Measurements from ENCODE around the gene PAX6.

Gene PAX6

DNA sequence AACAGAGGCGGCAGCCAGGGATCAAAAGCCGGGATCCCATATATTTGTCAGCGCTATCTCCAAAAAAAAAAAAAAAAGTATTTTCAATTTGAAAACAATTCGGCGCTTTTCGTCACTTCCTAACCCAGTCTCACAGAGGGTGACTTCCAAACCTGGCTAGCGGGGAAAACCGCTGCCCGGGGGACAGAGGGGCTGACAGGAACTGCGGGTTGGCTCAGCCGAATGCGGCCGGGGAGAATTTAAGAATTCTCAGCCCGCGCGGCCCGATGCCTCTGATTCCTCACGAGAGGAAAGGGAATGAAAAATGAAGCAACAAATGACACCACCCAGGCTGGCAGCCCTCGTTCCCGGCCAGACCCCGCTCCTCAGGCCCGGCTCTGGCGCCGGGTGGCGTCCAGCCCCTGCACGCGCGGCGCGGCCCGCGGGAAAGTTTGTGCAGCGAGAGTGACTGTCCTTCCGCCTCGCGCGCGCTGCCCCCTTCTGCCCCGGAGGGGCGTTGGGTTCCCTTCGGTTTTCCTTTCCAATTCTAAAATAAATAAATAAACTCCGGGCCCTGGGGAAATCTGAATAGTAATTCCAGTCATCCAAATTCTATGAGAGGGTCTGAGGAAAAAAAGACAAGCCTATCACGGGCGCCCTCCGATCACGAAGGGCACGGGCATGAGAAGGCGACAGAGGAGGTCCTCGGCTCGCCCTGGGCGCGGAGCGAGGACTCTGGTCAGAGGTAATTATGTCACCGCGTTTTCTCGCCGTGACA is 4.8 kb upstream of the PAX6 start:
- no peak for DNase-seq (ENCODE audit: low read depth)
- in situ Hi-C loops (cut with HindIII; ENCODE audit: low sequenced_read_pairs), result no loop called here
- peak overlapping the region; percentile 89 for H3K4me3 ChIP-seq (ENCODE audit: low read depth, low read length)

DNA sequence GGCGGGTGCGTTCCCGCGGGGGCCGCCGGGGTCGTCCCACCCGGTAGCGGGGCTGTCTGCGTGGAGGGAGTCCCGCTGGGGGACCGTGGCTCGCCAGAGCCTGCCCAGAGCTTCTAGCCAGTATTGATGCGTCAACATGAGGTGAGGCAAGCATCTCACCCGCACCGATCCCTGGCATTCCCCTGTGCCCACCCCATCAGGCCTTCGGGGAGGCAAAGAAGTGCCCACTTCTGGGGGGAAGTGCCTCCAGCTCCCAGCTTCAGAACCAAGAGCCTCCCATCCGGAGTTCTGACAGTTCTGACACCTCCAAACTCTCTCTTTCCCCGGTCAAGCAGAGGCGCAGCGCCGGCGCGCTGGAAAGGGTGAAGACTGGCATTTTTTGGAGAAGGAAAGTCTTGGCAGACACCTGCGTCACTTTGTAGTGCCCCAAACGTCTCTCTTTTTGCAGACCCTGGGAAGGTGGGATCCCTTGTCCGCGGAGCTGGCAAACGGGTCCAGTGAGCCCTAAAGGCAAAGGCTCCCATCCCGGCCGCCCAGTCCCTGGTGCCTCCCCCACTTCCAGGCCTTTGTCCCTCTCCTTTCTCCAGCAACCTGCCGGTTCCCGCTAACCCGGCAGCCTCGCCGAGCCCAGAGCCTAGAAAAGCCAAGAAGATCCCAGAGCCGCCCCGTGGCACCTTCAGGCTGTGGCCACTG is 3.2 kb upstream of the PAX6 start:
- DNase-seq (ENCODE audit: low read depth), result no peak
- in situ Hi-C loops (cut with HindIII; ENCODE audit: low sequenced_read_pairs), result loop anchor here (5.0 kb wide), 1 partner anchor 302 kb away; no protein-coding TSS in a partner anchor

More for the DNA sequence above, 4.8 kb upstream of the PAX6 start:
- TF ChIP-seq, protein P1, sequence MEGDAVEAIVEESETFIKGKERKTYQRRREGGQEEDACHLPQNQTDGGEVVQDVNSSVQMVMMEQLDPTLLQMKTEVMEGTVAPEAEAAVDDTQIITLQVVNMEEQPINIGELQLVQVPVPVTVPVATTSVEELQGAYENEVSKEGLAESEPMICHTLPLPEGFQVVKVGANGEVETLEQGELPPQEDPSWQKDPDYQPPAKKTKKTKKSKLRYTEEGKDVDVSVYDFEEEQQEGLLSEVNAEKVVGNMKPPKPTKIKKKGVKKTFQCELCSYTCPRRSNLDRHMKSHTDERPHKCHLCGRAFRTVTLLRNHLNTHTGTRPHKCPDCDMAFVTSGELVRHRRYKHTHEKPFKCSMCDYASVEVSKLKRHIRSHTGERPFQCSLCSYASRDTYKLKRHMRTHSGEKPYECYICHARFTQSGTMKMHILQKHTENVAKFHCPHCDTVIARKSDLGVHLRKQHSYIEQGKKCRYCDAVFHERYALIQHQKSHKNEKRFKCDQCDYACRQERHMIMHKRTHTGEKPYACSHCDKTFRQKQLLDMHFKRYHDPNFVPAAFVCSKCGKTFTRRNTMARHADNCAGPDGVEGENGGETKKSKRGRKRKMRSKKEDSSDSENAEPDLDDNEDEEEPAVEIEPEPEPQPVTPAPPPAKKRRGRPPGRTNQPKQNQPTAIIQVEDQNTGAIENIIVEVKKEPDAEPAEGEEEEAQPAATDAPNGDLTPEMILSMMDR (IDR thresholded peaks at IDR 0.05; ENCODE audit: low read depth, low read length, missing control alignments), result no peak

DNA sequence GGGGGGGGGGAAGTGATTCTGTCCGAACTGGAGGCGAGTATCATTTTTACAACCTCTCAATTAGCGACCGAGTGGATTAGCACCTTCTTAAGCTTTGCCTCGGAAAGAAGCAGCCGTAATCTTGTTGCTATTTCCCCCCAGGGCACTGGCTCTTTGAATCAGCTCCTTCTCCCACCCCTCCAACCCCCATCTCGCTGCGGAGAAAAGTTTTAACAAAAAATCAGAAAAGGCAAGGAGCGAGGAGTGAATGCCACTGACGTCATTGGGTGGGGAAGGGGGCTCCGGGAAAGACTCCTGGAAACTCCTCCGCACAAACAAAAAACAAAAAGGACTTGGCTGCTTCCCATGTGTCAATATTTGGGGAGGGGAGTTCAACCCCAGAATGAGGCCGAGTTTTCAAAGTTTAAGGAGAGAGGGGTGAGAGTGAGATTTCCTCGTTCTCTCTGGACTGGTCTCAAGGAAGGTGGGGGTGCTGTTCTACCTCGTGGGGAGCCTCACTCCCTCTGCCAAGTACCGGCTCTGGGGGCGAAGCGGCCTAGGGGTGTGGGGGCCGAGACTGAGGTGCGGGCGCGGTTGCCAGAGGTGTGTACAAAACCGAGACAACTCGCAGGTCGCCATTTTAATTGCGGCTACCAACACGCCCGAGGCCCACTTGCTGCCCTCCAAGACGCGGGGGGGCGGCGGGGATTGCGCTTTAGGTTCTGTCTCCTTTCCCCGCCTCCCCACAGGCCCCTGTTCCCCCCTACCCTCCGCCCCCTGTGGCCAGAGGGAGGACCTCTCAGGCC is 2.5 kb upstream of the PAX6 start:
- peak overlapping the region; percentile 89 for H3K4me3 ChIP-seq (ENCODE audit: low read depth, low read length)
- TF ChIP-seq, protein P1 (IDR thresholded peaks at IDR 0.05; ENCODE audit: low read depth, low read length, missing control alignments), result no peak
- DNase-seq (ENCODE audit: low read depth), result no peak
- in situ Hi-C loops (cut with HindIII; ENCODE audit: low sequenced_read_pairs), result loop anchor here (5.0 kb wide), 1 partner anchor 301 kb away; no protein-coding TSS in a partner anchor

More for the DNA sequence above, 3.2 kb upstream of the PAX6 start:
- H3K4me3 ChIP-seq (ENCODE audit: low read depth, low read length), result peak overlapping the region; percentile 89
- TF ChIP-seq, protein P1 (IDR thresholded peaks at IDR 0.05; ENCODE audit: low read depth, low read length, missing control alignments), result no peak

DNA sequence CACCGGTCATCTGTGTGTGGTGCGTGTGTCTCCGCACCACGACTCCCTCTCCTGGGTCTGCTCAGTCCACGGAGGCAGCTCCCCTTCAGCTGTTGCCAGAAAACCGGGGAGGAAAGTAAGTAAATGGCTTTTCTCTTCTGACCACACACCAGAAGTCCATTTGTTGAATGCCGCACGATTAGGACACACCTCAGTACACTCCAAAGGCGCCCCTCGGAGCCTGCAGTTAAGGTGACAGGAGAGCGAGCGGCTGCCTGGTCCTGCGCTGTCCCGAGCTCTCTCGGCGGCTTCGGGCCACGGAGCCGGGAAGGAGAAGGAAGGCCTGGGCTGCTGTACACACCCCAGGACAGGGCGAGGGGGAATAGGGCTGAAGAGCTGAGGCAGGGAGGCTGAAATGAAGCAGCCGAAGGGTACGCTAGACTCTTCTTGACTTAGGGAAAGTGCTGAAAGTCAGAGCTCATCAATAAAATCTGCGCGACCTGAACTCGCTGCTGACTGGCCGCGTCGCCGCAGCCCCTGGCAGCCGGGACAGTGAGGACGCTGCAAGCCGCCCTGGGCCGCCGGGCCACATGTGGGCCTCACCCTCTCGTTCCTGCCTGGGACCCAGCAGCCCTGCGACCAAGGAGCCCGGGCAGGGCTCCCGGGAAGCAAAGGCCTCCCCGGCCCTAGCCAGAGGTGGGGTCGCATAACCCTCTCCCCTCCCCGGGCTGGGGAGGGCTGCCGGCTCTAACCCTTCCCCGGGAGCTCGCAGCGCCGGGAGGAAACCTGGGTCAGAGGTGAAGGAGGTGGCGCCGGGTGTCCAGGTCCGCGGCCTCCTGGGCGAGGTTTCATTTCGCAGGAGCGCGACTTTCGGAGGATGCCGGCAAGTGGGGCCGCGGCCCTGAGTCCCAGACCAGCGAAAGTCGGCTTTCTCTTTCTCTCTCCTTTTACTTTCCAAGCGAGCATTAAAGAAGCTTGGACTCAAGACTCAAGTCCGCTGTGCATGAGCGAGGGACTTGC is 1.6 kb upstream of the PAX6 start:
- no peak for DNase-seq (ENCODE audit: low read depth)
- TF ChIP-seq, protein P1 (IDR thresholded peaks at IDR 0.05; ENCODE audit: low read depth, low read length, missing control alignments), result no peak
- H3K4me3 ChIP-seq (ENCODE audit: low read depth, low read length), result peak overlapping the region; percentile 89

DNA sequence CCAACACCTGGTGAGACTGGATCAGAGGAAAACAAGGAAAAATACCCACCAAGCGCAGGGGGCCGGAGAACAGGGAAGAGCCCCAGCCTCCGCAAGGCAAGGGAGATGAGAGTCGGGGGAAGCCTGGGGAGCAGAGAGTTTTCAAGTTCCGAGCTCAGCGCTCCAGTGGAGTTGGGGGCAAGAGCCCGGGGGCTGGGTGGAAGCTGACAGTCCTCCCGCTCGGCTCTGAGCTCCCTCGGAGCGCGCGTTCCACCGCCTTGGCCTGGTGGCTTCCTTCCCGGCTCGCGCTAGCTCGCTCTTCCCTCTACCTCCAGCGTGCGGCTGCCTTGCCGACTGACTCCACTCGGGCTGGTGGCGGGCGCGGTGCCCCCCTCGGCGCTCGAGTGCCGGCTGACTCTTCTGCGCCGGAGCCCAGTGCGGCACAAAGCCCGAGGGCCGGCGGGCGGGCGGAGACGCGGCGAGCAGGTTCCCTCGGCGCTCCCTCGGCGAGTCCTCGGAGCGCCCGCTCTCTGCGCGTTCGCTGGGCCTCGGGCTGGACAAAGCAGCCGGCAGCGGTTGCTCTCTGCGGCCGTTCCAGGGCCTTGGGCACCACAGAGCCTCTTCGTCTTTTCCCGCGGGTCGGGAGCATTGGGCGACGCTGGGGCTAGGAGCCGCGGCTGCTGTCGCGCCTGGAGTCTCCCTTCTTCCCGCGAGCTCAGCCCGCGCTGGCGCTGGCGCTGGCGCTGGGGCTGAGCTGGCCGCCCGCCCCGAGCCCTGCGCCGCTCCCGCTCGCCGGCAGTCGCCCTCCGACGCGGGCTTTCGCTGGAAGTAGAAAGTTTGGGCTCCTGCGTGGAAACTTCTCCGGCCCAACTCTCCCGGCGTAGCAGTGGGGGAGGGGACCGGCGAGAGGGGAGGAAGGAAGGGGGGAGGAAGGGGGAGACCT is 1.0 kb downstream of the PAX6 start:
- TF ChIP-seq, protein P1 (IDR thresholded peaks at IDR 0.05; ENCODE audit: low read depth, low read length, missing control alignments), result no peak
- in situ Hi-C loops (cut with HindIII; ENCODE audit: low sequenced_read_pairs), result loop anchor here (5.0 kb wide), 1 partner anchor 298 kb away; no protein-coding TSS in a partner anchor
- H3K4me3 ChIP-seq (ENCODE audit: low read depth, low read length), result peak overlapping the region; percentile 89
- no peak for DNase-seq (ENCODE audit: low read depth)

More for the DNA sequence above, 1.6 kb upstream of the PAX6 start:
- in situ Hi-C loops (cut with HindIII; ENCODE audit: low sequenced_read_pairs), result loop anchor here (5.0 kb wide), 1 partner anchor 300 kb away; no protein-coding TSS in a partner anchor

Data from astrocyte of the cerebellum (primary cell).